SU-DHL-6 (cell line): ENCODE measurements around the gene PORCN.

ENCODE experiments used
- CTCF ChIP-seq: fragments of 200-600 bp; sonication (generic); IDR thresholded peaks from one replicate; pipeline ENCODE4 v1.5.1; 2017; ENCODE audit warnings: antibody characterized with exemption, mild to moderate bottlenecking, low read length, moderate library complexity; ENCODE audit not compliant: insufficient read depth, poor library complexity, severe bottlenecking
- EZH2phosphoT487 ChIP-seq: fragments of 200-600 bp; sonication (generic), shearing (Covaris generic); conservative IDR thresholded peaks from 2 replicates; pipeline ENCODE4 v1.6.1; 2018; ENCODE audit warnings: mild to moderate bottlenecking, antibody characterized with exemption, low read length, moderate library complexity, mixed read lengths

- no peak for TF ChIP-seq CTCF
- TF ChIP-seq EZH2phosphoT487, result no peak
Measured at GRCh38 chrX:48516285-48516684, 7.5 kb downstream of the PORCN start.
